Activated naive CD4-positive, alpha-beta T cell treated with anti-CD3 and anti-CD28 coated beads, Interleukin-2, amount 50 U/mL, for 24 hours (primary cell): ENCODE measurements around the gene CLEC4F.
A peak's percentile ranks its signal among the peaks of the same experiment; 100 is the strongest.

Experiments
- H3K27ac Mint-ChIP-seq: one replicate; pipeline ENCODE4 v1.8.0; 2021; ENCODE audit warnings: mild to moderate bottlenecking, mixed read lengths
- H3K27me3 Mint-ChIP-seq: one replicate; pipeline ENCODE4 v1.8.0; 2021; ENCODE audit warnings: mixed read lengths
- H3K36me3 Mint-ChIP-seq: one replicate; pipeline ENCODE4 v1.8.0; 2021; ENCODE audit warnings: mixed read lengths
- H3K4me1 Mint-ChIP-seq: one replicate; pipeline ENCODE4 v1.8.0; 2021; ENCODE audit warnings: mixed read lengths
- H3K4me3 Mint-ChIP-seq: one replicate; pipeline ENCODE4 v1.8.0; 2021; ENCODE audit warnings: mild to moderate bottlenecking, mixed read lengths
- H3K9me3 Mint-ChIP-seq: one replicate; pipeline ENCODE4 v1.8.0; 2021; ENCODE audit warnings: mixed read lengths

Gene CLEC4F, protein sequence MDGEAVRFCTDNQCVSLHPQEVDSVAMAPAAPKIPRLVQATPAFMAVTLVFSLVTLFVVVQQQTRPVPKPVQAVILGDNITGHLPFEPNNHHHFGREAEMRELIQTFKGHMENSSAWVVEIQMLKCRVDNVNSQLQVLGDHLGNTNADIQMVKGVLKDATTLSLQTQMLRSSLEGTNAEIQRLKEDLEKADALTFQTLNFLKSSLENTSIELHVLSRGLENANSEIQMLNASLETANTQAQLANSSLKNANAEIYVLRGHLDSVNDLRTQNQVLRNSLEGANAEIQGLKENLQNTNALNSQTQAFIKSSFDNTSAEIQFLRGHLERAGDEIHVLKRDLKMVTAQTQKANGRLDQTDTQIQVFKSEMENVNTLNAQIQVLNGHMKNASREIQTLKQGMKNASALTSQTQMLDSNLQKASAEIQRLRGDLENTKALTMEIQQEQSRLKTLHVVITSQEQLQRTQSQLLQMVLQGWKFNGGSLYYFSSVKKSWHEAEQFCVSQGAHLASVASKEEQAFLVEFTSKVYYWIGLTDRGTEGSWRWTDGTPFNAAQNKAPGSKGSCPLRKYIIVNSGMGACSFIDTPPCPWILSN

DNA sequence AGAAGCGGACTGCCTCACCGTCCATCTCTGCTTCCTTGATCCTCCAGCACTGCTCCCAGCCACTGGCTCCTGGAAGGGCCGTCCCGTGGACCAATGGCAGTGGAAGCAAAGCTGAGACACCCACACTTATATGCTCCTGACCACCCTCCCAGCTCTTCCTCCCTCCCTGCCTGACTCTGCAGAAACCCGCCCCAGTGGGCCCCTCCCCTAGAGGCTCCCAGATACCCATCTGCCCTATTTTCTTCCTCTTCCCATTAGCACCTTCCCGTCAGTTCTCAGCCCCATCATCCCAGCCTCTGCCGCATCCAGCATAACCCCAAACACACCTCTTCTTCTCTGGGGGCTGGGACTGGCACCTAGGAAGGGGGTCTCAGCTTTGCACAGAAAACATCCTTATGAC is at the start of gene CLEC4F:
CLEC4F (minus strand) TSS at position 101 of the 400 bp plus-strand sequence; CDS start at position 25, 76 bp downstream.
- H3K4me1 Mint-ChIP-seq = no peaks in the 10 kb centered on the region
- no peaks in the 10 kb centered on the region for H3K27me3 Mint-ChIP-seq
- no peaks in the 10 kb centered on the region for H3K36me3 Mint-ChIP-seq
- no peak within 1 kb of the TSS for H3K4me3 Mint-ChIP-seq
- H3K27ac Mint-ChIP-seq = no peak within 1 kb of the TSS
- H3K9me3 Mint-ChIP-seq = no peaks in the 10 kb centered on the region

DNA sequence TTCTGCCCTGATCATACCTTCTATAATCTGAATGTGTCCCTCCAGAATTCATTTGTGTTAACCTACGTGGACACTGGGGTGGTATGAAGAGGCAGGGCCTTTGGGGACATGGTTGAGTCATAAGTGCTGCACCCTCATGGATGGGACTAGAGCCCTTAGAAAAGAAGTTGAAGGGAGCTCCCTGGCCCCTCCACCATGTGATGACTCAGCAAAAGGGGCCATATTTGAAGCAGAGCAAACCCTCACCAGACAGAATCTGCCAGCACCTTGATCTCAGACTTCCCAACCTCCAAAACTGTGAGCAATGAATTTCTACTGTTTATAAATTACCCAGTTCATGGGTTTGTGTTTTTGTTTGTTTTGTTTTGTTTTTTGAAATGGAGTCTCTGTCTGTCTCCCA is 48.6 kb upstream of the CLEC4F start:
- Mint-ChIP-seq H3K27me3 (peaks cover 4% of the 10 kb centered on the region), H3K9me3 (no peaks in the 10 kb centered on the region), H3K4me1 (peaks cover 5% of the 10 kb centered on the region), H3K27ac (no peak overlapping the region), H3K4me3 (no peak overlapping the region), H3K36me3 (no peaks in the 10 kb centered on the region)

DNA sequence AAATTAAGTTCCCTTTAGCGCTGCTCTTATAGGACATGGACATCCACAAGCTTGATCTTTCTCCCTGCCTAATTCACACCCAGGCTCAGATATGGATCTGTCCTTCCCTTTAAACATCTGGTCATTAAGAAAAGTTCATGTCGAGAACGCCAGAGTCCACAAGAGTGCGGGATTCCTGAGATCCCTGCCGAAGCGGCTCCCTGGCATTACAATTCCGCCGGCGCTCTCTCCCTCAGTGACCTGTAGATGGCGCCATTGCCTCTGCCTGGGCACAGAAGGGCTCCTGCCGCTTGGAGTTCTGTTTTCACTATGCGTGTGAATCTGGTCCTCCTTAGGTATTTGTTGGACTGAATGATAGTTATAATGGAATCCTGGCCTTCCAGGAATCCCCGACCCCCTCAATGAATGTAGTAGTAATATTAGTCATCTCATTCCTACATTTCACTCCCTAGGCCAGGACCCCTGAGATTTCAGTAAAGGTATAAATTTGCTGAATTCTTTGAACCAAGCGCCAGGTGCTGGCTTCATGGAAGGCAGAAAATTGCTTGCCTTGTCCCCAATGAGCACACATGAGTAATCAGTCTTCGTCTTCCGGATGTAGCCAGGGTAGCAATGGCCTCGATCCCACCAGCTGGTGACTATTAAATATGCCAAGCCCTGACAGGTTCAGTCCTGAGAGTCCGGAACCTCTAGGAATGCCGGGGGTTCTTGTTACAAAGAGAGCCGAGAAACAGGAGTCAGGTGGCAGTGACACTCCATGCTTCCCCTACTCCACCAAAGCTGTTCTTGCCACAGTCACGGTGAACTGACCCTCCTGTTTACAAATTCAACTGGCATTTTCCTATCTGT is 41.6 kb upstream of the CLEC4F start:
- Mint-ChIP-seq H3K36me3 (no peaks in the 10 kb centered on the region), H3K9me3 (no peaks in the 10 kb centered on the region), H3K27ac (no peak overlapping the region), H3K4me1 (peaks cover 5% of the 10 kb centered on the region), H3K27me3 (peaks cover 10% of the 10 kb centered on the region), H3K4me3 (no peak overlapping the region)

DNA sequence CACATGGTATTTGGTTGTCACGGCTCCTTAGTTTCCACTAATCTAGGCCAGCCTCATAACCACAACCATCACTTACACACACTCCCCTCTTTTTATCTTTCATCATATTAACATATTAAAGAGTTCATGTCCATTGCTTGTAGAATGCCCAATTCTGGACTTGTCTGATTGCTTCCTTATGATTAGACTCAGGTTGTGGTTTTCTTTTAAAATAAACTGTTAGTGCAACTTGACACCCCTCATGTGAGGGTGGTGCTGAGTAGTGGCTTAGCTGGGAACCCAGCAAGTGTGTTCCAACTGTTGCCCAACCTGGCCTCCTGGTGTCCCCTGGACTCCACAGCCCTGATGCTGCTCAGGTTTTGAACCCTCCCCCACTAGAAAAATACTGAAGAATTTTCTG is 35.3 kb upstream of the CLEC4F start:
- Mint-ChIP-seq H3K27me3 (no peaks in the 10 kb centered on the region), H3K4me3 (no peak overlapping the region), H3K36me3 (no peaks in the 10 kb centered on the region), H3K4me1 (peaks cover 25% of the 10 kb centered on the region), H3K9me3 (no peaks in the 10 kb centered on the region), H3K27ac (no peak overlapping the region)

DNA sequence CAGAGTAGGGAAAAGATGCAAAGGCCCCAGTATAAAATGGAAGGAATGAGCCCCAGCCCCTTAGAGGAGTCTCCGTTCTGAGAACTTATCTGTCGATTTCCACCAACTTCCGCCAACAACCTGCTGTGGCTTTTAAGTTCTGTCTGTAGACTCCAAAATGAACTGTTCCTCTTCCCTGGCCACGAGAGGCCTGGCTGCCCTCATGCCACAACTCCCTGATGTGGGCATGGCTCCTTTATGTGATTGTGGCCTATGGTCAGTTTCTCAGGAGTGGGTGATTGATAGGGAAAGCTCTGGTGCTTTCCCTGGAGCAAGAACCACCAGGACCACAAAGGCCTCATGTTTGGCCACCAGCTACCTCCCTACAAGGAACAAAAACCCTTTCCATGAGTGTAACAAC is 34.0 kb upstream of the CLEC4F start:
- Mint-ChIP-seq H3K27me3 (no peaks in the 10 kb centered on the region), H3K27ac (no peak overlapping the region), H3K4me3 (no peak overlapping the region), H3K4me1 (peaks cover 33% of the 10 kb centered on the region), H3K9me3 (no peaks in the 10 kb centered on the region), H3K36me3 (no peaks in the 10 kb centered on the region)

DNA sequence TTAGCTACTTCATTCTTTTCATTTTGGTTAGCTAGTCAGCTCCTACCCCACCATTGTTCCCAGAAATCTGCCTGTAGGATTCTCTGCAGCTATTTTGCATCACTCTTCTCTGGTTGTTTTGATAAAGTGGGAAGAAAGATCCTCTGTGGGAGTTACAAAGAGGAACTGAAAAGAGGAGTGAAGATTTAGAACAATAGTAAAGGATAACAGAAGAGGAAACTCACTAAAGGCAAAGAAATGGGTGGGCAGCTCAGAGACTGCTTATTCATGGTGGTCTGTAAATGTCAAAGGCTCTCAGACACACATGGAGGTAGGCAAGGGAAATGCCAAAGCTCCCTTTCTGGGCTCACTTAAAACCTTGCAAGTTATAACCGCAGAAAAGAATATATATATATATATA is 32.4 kb upstream of the CLEC4F start:
- H3K4me3 Mint-ChIP-seq = no peak overlapping the region

DNA sequence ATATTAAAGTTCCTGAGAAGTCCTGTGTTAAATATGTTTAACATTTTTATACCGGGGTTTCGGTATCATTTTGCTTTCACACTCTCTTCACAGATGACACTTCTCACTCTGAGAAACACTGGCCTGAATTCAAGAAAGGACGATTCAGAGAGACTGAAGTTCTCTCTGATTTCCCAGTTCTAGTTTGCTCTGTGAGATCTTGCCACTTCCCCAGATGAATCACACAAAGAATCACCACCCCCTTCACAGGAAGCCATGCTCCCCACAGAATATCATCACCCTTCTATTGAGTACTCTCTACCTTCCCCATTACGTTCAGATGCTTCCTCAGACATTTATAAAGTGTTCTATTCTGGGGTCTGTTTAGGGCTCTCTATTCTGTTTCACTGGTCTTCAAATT is 31.3 kb upstream of the CLEC4F start:
- Mint-ChIP-seq H3K9me3 (no peaks in the 10 kb centered on the region), H3K27ac (peak overlapping the region; percentile 61), H3K27me3 (no peaks in the 10 kb centered on the region), H3K4me1 (peaks cover 33% of the 10 kb centered on the region), H3K4me3 (peak overlapping the region; percentile 77), H3K36me3 (no peaks in the 10 kb centered on the region)

More for the DNA sequence above, 32.4 kb upstream of the CLEC4F start:
- Mint-ChIP-seq H3K4me1 (peaks cover 33% of the 10 kb centered on the region), H3K27ac (no peak overlapping the region), H3K36me3 (no peaks in the 10 kb centered on the region), H3K9me3 (no peaks in the 10 kb centered on the region), H3K27me3 (no peaks in the 10 kb centered on the region)

DNA sequence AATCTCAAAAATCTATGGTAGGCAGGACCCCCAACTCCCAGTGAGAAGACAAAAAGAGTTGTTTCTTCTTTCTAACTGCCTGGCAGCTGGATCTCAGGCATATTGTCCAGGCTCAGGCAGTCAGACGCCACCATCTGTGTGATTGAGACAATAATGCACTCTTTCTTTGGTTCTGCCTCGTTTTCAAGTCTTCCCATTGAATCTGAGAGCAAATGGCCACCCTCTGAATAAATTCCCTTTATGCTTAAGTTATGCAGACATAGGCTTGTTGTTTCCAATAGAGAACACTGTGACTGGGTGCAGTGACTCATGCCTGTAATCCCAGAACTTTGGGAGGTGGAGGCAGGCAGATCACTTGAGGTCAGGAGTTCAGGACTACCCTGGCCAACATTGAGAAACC is 30.5 kb upstream of the CLEC4F start:
- no peaks in the 10 kb centered on the region for H3K9me3 Mint-ChIP-seq
- peaks cover 33% of the 10 kb centered on the region for H3K4me1 Mint-ChIP-seq
- H3K27me3 Mint-ChIP-seq = no peaks in the 10 kb centered on the region
- no peak overlapping the region for H3K4me3 Mint-ChIP-seq
- no peak overlapping the region for H3K27ac Mint-ChIP-seq
- no peaks in the 10 kb centered on the region for H3K36me3 Mint-ChIP-seq

DNA sequence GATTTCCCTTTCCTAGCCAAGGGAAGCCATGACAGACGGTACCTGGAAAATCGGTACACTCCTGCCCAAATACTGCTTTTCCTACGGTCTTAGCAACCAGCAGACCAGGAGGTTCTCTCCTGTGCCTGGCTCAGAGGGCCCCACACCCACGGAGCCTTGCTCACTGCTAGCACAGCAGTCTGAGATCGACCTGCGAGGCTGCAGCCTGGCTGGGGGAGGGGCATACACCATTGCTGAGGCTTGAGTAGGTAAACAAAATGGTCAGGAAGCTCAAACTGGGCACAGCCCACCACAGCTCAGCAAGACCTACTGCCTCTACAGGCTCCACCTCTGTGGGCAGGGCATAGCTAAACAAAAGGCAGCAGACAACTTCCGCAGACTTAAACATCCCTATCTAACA is 22.0 kb upstream of the CLEC4F start:
- H3K36me3 Mint-ChIP-seq = peaks cover 3% of the 10 kb centered on the region
- H3K27ac Mint-ChIP-seq = no peak overlapping the region
- H3K9me3 Mint-ChIP-seq = no peaks in the 10 kb centered on the region
- peaks cover 2% of the 10 kb centered on the region for H3K27me3 Mint-ChIP-seq
- no peak overlapping the region for H3K4me3 Mint-ChIP-seq
- H3K4me1 Mint-ChIP-seq = no peaks in the 10 kb centered on the region

DNA sequence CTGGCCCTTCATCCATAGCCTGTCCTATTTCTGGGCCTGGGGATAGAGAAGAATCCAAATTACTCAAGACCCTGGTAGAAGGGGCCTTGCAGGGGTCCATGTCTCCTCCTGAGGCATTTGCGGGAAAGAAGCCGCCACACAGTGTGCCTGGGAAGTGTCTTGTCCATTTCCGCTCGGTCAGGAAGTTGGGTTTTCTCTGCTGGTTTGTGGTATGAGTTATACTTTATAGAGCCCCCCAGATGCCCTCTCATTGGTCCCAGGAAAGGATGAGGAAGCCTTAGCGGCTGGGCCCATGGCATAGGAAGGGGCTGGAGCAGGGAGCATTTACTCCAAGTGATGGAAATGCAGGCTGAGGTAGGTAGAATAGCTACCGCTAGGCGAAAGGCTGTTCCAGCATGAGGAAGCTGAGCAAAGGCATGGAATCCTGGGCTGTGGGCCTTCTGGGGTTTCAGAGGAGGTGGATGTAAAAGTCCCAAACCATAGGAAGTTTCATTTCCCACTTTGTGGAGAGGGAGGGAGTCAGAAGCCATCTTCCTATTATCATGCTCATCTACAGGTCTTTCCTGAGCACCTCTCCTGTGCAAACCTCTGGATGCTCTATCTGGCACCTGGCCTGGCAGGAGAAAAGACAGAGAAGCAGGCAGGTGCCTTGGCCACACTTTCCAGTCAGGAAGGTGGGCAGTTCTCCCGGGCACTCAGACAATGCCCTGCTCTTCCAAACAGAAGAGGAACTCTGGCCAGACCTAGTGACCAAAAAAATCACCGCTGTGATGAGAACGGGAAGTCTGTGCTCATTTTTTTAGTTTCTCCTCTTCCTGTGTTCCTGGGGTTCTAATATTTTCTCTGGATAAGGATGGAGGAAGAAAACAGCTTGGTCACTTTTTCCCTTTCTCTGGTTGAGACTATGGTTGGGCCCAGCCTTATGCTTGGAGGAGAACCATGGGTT is 17.9 kb upstream of the CLEC4F start:
- no peaks in the 10 kb centered on the region for H3K9me3 Mint-ChIP-seq
- H3K4me1 Mint-ChIP-seq = no peaks in the 10 kb centered on the region
- H3K27ac Mint-ChIP-seq = no peak overlapping the region
- H3K4me3 Mint-ChIP-seq = no peak overlapping the region
- H3K27me3 Mint-ChIP-seq = peaks cover 2% of the 10 kb centered on the region
- H3K36me3 Mint-ChIP-seq = peaks cover 3% of the 10 kb centered on the region

DNA sequence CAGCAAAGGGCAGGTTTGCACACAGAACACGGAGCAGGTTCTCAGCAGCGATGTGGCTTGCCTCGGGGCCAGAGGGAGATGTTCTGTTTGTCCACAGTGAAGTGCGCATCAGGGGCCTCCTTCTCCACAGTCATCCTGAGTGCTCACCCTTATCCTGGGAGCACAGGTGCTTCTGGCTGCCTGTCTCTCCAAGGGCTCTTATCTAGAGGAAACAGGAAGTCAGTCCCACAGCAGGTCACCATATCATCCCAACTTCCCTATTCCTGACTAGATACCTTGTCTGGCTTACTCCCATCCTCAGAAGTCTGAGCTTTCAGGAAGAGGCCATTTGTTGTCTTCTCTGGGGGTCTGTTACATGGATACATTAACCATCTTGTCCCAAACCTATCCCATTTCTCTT is 15.2 kb upstream of the CLEC4F start, which contains the start of gene CD207:
CD207 (minus strand) TSS at position 174 of the 400 bp plus-strand sequence; CDS start at position 134, 40 bp downstream.
- H3K4me3 Mint-ChIP-seq = no peak within 1 kb of the TSS
- no peaks in the 10 kb centered on the region for H3K9me3 Mint-ChIP-seq
- H3K27me3 Mint-ChIP-seq = no peaks in the 10 kb centered on the region
- no peaks in the 10 kb centered on the region for H3K4me1 Mint-ChIP-seq
- H3K27ac Mint-ChIP-seq = no peak within 1 kb of the TSS
- no peaks in the 10 kb centered on the region for H3K36me3 Mint-ChIP-seq

DNA sequence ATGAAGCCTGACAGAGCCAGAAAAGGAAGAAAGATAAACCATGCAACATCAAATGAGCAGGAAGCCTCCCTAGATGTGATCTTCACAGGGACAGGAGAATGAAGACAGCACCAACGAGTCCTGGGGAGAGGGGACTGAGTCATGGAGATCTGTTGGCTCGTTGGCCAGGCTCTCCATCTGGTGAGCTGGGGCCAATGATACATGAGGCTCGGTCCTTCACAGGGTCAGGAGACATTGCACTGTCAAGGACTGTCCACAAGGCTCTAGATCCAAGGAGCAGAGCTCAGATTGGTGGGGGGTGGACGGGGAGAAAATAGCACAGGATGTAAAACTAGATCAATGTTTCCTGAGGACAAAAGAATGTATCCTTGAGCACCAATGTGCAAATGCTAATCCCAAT is 14.5 kb upstream of the CLEC4F start:
- Mint-ChIP-seq H3K9me3 (no peaks in the 10 kb centered on the region), H3K4me1 (no peaks in the 10 kb centered on the region), H3K4me3 (no peak overlapping the region), H3K27me3 (no peaks in the 10 kb centered on the region), H3K36me3 (no peaks in the 10 kb centered on the region), H3K27ac (no peak overlapping the region)

DNA sequence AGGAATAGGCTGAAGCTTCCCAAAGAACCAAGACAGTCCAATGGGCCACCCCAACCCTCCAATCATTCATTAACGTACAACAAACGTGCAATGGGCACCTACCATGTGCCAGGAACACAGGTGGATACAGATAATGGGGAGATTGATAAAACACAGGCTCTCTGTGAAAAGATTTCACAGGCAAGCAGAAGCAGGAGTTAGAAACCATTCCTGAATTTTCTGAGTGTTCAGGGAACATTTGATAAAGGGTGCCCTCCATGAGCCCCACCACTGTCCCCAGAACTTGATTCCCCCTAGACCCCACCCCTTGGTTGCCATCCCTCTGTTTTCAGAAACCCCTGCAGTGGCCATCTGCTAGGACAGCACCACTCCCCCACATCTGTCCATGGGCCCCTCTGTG is 13.7 kb upstream of the CLEC4F start:
- H3K27me3 Mint-ChIP-seq = no peaks in the 10 kb centered on the region
- H3K9me3 Mint-ChIP-seq = no peaks in the 10 kb centered on the region
- no peaks in the 10 kb centered on the region for H3K36me3 Mint-ChIP-seq
- no peak overlapping the region for H3K4me3 Mint-ChIP-seq
- no peaks in the 10 kb centered on the region for H3K4me1 Mint-ChIP-seq
- H3K27ac Mint-ChIP-seq = no peak overlapping the region

DNA sequence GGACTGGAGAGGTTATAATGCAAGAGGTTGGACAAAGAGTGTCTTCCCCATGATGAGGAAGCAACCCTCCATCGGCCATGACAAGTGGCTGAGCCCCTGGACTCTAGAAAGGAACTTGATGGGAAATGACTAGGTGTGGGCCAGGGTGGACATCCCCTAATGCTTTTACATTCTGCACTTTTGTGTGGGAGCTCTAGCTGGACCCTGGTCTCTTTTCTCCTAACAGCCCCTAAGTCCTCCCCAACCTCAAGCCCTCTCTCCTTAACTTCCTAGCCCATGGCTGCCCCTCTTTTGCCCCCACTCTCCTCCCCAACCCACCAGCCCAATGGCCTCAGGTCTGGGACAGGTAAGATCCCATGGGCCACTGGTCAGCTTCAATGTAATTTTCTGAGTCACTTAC is 12.8 kb upstream of the CLEC4F start:
- no peaks in the 10 kb centered on the region for H3K36me3 Mint-ChIP-seq
- no peaks in the 10 kb centered on the region for H3K4me1 Mint-ChIP-seq
- H3K27ac Mint-ChIP-seq = no peak overlapping the region
- H3K4me3 Mint-ChIP-seq = no peak overlapping the region
- no peaks in the 10 kb centered on the region for H3K9me3 Mint-ChIP-seq
- H3K27me3 Mint-ChIP-seq = peaks cover 1% of the 10 kb centered on the region

DNA sequence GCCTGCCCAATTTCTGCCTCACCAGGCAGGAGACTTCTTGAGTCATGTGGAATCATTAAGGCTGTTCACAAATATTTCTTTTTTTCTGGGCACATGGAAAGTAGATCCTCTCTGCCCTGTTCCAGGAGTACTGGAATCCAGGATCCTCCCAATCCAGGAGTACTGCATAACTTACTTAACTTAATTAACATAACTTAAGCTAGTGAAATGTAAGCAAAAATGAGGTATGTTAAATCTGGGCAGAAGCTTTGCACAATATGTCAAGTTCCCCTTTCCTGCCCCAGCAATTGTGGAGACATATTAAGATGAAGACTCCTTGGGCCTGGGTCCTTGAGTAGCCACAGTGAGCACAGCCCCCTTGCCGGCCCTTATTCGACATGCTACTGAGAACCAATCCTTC is 12.0 kb upstream of the CLEC4F start:
- no peaks in the 10 kb centered on the region for H3K36me3 Mint-ChIP-seq

More for the DNA sequence above, 12.0 kb upstream of the CLEC4F start:
- no peaks in the 10 kb centered on the region for H3K9me3 Mint-ChIP-seq
- H3K4me1 Mint-ChIP-seq = peaks cover 3% of the 10 kb centered on the region
- H3K4me3 Mint-ChIP-seq = no peak overlapping the region
- H3K27ac Mint-ChIP-seq = no peak overlapping the region
- H3K27me3 Mint-ChIP-seq = peaks cover 1% of the 10 kb centered on the region
